Kidney (tissue), 14 donors: ENCODE results near the gene COQ9. TPM values are rescaled to one million over a fixed set of nuclear protein-coding genes. Genes with fewer than 3 reads are reported as not detected.

Experiments
- DNase-seq, 5 donors: peaks; one replicate each; pipeline ENCODE4 v3.0.0-alpha.2; 2013 to 2020
- FAIRE-seq: peaks from 2 replicates; lab custom pipeline; 2012; peaks lifted over from hg19 to GRCh38; lab: Jason Lieb, UNC
- H3K27ac ChIP-seq, 2 donors: one replicate each; pipeline ENCODE4 v1.7.0; 2013; ENCODE audit warnings: low read depth in 2 of 2, low read length in 2 of 2, inconsistent platforms in 1 of 2
- H3K27me3 ChIP-seq: one replicate; pipeline ENCODE4 v1.7.1; 2013; ENCODE audit warnings: low read length, inconsistent platforms; ENCODE audit not compliant: control insufficient read depth, insufficient read depth
- H3K36me3 ChIP-seq, 3 donors: one replicate each; pipeline versions ENCODE4 v1.7.0 to v1.7.1; 2013; ENCODE audit warnings: low read length in 3 of 3, control low read depth in 1 of 3, inconsistent platforms in 1 of 3; ENCODE audit not compliant: insufficient read depth in 3 of 3, control insufficient read depth in 2 of 3
- H3K4me1 ChIP-seq, 3 donors: one replicate each; pipeline versions ENCODE4 v1.7.0 to v1.7.1; 2013; ENCODE audit warnings: low read length in 3 of 3, inconsistent platforms in 1 of 3, low read depth in 1 of 3; ENCODE audit not compliant: control insufficient read depth in 2 of 3, insufficient read depth in 2 of 3
- H3K4me3 ChIP-seq, 3 donors: one replicate each; pipeline versions ENCODE4 v1.7.0 to v1.8.1; 2013; ENCODE audit warnings: low read length in 3 of 3, control low read depth in 1 of 3, inconsistent platforms in 1 of 3
- H3K9ac ChIP-seq, 3 donors: one replicate each; pipeline versions ENCODE4 v1.7.0 to v1.7.1; 2013; ENCODE audit warnings: low read length in 3 of 3, control low read depth in 1 of 3, inconsistent platforms in 1 of 3
- H3K9me3 ChIP-seq, 3 donors: one replicate each; pipeline versions ENCODE4 v1.7.0 to v1.7.1; 2013; ENCODE audit warnings: low read length in 3 of 3, control low read depth in 1 of 3, inconsistent platforms in 1 of 3; ENCODE audit not compliant: control insufficient read depth in 2 of 3, insufficient read depth in 1 of 3
- CTCF ChIP-seq: IDR thresholded peaks from 3 replicates; pipeline ENCODE4 v1.5.1; 2012; ENCODE audit warnings: mild to moderate bottlenecking, moderate library complexity, borderline replicate concordance; ENCODE audit not compliant: insufficient read depth; ENCODE audit errors: extremely low read depth
- intact Hi-C: fragments of 100-400 bp; cut with DNase I; formaldehyde crosslinking; loops from one replicate; pipeline ENCODE4 v1.11.1; 2022
- polyA plus RNA-seq: library from polyadenylated mRNA; stranded (reverse); fragments of 350-450 nt; fragmentation: Illumina TruSeq; extraction: RNeasy Lipid Tissue Mini Kit (QIAGEN cat#74804); gene quantifications from one replicate; pipeline ENCODE4 v1.2.3, GENCODE V29; 2014; ENCODE audit warnings: low read depth, low replicate concordance; ENCODE audit not compliant: insufficient read depth
- total RNA-seq: library from RNA; stranded (reverse); fragmentation: NEBNext Ultra II Directional; extraction: Animal tissue kit (Norgen Biotek cat#: 25700); gene quantifications from one replicate; pipeline ENCODE4 v1.2.1, GENCODE V29; 2021
- donor health status: control.
- donor health status: control.
- donor health status: control.
- donor health status: control.
- donor health status: control.
- donor health status: DM: yes; HTN: yes; CAD: no.
- donor health status: Normal renal cell carcinoma (clear cell type).

Gene COQ9
- total and polyA plus RNA-seq, 2 donors from 2014 or later: 78.0 to 200 TPM

- H3K27ac ChIP-seq: peak overlapping the region in 1 of 2 donors; percentile 38
- peak in 1 of 5 donors; percentile 34 for DNase-seq
- no peak for FAIRE-seq
- TF ChIP-seq CTCF: no peak
- intact Hi-C loops: no loop called here
- H3K9ac ChIP-seq: peak overlapping the region in 1 of 3 donors; percentile 31
- peak overlapping the region; percentile 33 to 66 (median 60) for H3K4me3 ChIP-seq
- no peaks in the 10 kb centered on the region for H3K36me3 ChIP-seq
- H3K4me1 ChIP-seq: peaks cover 0 to 19% (median 10%) of the 10 kb centered on the region in 3 donors
- no peaks in the 10 kb centered on the region for H3K27me3 ChIP-seq
- H3K9me3 ChIP-seq: no peaks in the 10 kb centered on the region
Measured at GRCh38 chr16:57486858-57487834, 39.9 kb downstream of the COQ9 start.

GRCh38 chr16:57489229-57489628, 42.0 kb downstream of the COQ9 start:
- Histone ChIP-seq H3K36me3 (no peaks in the 10 kb centered on the region), H3K4me1 (peaks cover 0 to 16% (median 10%) of the 10 kb centered on the region in 3 donors), H3K27ac (no peak overlapping the region), H3K9ac (no peak overlapping the region), H3K9me3 (no peaks in the 10 kb centered on the region), H3K27me3 (no peaks in the 10 kb centered on the region), H3K4me3 (no peak overlapping the region)
- intact Hi-C loops: no loop called here
- FAIRE-seq (no peak), DNase-seq (no peak)
- no peak for TF ChIP-seq CTCF

- intact Hi-C loops: no loop called here
- DNase-seq: no peak
- Histone ChIP-seq H3K9ac (no peak overlapping the region), H3K36me3 (no peaks in the 10 kb centered on the region), H3K27ac (no peak overlapping the region), H3K4me1 (no peaks in the 10 kb centered on the region), H3K9me3 (no peaks in the 10 kb centered on the region), H3K27me3 (no peaks in the 10 kb centered on the region), H3K4me3 (no peak overlapping the region)
- FAIRE-seq: no peak
- TF ChIP-seq CTCF: no peak
Measured at GRCh38 chr16:57493767-57494166, 46.5 kb downstream of the COQ9 start.
